Mucosa of stomach (tissue), 1 donor: Measurements from ENCODE around the gene ERC2.

Experiments used
- H3K27me3 ChIP-seq: one replicate; pipeline ENCODE4 v1.7.0; 2013; ENCODE audit warnings: mild to moderate bottlenecking, low read length; ENCODE audit not compliant: control insufficient read depth, insufficient read depth
- H3K36me3 ChIP-seq: one replicate; pipeline ENCODE4 v1.7.0; 2013; ENCODE audit warnings: low read length; ENCODE audit not compliant: control insufficient read depth, insufficient read depth
- H3K4me1 ChIP-seq: one replicate; pipeline ENCODE4 v1.7.0; 2013; ENCODE audit warnings: mild to moderate bottlenecking, low read length; ENCODE audit not compliant: control insufficient read depth, insufficient read depth
- H3K4me3 ChIP-seq: one replicate; pipeline ENCODE4 v1.7.0; 2013; ENCODE audit warnings: low read length
- H3K9ac ChIP-seq: one replicate; pipeline ENCODE4 v1.7.0; 2013; ENCODE audit warnings: mild to moderate bottlenecking, low read length, moderate library complexity
- H3K9me3 ChIP-seq: one replicate; pipeline ENCODE4 v1.7.0; 2013; ENCODE audit warnings: mild to moderate bottlenecking, low read length, moderate library complexity; ENCODE audit not compliant: control insufficient read depth
- donor health status: Pancreatic carcinoma.

ERC2 gene

GRCh38 chr3:55723653-55724406, 744.4 kb downstream of the ERC2 start:
- H3K9ac ChIP-seq: no peak overlapping the region
- H3K9me3 ChIP-seq: no peaks in the 10 kb centered on the region
- no peaks in the 10 kb centered on the region for H3K36me3 ChIP-seq
- no peaks in the 10 kb centered on the region for H3K27me3 ChIP-seq
- no peaks in the 10 kb centered on the region for H3K4me1 ChIP-seq
- no peak overlapping the region for H3K4me3 ChIP-seq

DNA sequence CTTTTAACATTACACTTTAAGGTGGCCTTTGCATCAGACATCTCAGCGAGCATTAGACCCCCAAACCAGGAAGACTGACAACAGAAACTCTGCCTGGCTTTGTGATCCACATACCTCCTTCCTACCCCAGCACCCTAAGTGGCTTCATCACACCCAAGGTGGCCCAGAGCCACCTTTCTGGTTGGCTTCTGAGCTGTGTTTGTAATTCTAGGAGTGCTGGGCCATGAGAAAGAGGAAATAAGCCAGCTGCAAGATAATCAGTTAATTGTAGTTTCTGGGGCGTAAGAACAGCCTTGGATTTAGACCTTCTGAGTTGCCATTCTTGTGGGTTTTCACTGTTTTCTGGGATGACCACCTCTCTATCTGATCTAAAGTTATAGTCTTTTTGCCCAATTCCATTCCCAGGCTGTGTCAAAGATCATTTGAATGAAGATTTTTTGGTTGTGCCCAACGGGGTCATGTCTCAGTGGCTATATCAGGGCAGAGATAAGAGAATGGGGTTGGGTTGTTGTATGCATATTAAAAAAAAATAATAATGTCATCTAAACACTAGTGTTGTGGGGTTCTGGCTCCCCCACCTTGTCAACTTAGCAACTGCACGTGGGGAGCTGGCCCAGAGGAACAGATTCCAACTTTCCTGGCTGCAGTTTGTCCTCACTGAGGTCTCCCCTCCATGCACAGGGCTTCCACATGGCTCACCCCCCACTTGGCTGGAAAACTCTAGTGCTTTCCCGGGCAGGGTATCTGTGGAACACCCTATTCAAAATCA, 746.4 kb downstream of the ERC2 start:
- no peak overlapping the region for H3K9ac ChIP-seq
- H3K9me3 ChIP-seq: no peaks in the 10 kb centered on the region
- no peaks in the 10 kb centered on the region for H3K4me1 ChIP-seq
- no peaks in the 10 kb centered on the region for H3K36me3 ChIP-seq
- no peaks in the 10 kb centered on the region for H3K27me3 ChIP-seq
- H3K4me3 ChIP-seq: no peak overlapping the region

DNA sequence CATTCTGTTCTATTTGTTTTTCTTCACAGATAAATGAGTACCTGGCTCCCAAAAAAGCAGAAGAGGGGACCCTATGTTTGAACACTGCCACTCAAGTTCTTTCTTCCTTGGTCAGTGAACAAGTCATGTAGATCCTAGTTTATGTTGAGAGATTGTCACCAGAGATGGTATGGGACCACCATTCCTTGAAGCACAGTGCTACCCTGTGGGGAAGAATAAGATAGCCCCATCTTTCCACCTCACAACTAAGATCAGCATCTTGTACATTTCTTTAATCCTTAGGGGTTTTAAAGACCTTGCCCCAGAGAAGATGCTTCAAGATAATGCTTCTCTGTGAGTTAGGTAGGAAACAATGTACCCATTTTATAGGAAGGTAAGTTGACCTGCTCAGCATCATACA, 747.7 kb downstream of the ERC2 start:
- Histone ChIP-seq H3K27me3 (peaks cover 4% of the 10 kb centered on the region), H3K9me3 (no peaks in the 10 kb centered on the region), H3K36me3 (no peaks in the 10 kb centered on the region), H3K9ac (no peak overlapping the region), H3K4me3 (no peak overlapping the region), H3K4me1 (no peaks in the 10 kb centered on the region)

GRCh38 chr3:55719508-55719907, 748.8 kb downstream of the ERC2 start:
- no peaks in the 10 kb centered on the region for H3K9me3 ChIP-seq
- no peaks in the 10 kb centered on the region for H3K4me1 ChIP-seq
- no peaks in the 10 kb centered on the region for H3K36me3 ChIP-seq
- H3K9ac ChIP-seq: no peak overlapping the region
- H3K27me3 ChIP-seq: peaks cover 4% of the 10 kb centered on the region
- H3K4me3 ChIP-seq: no peak overlapping the region

DNA sequence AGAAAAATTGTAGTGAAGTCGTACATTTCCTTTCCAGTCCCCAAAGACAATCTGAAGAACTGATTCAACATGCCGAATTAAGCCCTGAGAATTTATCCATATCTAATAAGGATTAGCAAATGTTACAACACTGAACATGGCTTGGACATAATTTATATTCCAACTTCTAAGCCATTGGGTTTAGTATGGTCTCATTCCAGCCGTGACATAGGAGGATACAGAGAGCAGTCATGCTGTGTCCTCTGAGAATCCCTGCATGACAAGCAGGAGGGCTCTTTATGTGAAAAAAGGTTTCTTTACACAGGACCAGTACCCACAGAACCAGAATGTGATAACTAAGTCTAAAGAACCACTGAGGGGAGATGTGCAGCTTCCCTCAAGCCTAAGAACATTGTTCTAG, 749.3 kb downstream of the ERC2 start:
- Histone ChIP-seq H3K4me3 (no peak overlapping the region), H3K9me3 (no peaks in the 10 kb centered on the region), H3K27me3 (peaks cover 4% of the 10 kb centered on the region), H3K9ac (no peak overlapping the region), H3K36me3 (no peaks in the 10 kb centered on the region), H3K4me1 (no peaks in the 10 kb centered on the region)

- no peaks in the 10 kb centered on the region for H3K4me1 ChIP-seq
- no peaks in the 10 kb centered on the region for H3K9me3 ChIP-seq
- no peak overlapping the region for H3K4me3 ChIP-seq
- no peaks in the 10 kb centered on the region for H3K36me3 ChIP-seq
- H3K27me3 ChIP-seq: peaks cover 4% of the 10 kb centered on the region
- H3K9ac ChIP-seq: no peak overlapping the region
These were observed 749.7 kb downstream of the ERC2 start for GRCh38 chr3:55718521-55718921.

DNA sequence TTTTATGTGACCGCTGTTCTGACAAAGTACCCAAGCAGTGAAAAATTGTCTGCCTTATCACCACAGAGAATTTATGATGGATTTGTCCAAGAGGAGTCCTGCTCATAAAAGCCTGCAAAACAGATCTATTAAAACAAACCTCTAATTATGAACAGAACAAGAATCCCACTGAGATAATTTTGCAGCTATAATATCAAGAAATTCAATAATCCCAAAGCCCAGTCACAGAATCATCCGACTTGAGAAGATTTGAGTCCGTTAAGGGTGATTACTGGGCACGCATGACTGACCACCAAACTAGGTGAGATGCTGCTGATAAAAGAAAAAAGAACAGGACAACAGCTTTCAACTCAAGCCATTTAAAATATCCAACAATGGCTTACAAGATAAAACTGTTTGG, 750.2 kb downstream of the ERC2 start:
- Histone ChIP-seq H3K4me3 (no peak overlapping the region), H3K36me3 (no peaks in the 10 kb centered on the region), H3K9me3 (no peaks in the 10 kb centered on the region), H3K4me1 (no peaks in the 10 kb centered on the region), H3K27me3 (peaks cover 4% of the 10 kb centered on the region), H3K9ac (no peak overlapping the region)

- Histone ChIP-seq H3K36me3 (no peaks in the 10 kb centered on the region), H3K27me3 (peaks cover 4% of the 10 kb centered on the region), H3K9ac (no peak overlapping the region), H3K4me1 (no peaks in the 10 kb centered on the region), H3K4me3 (no peak overlapping the region), H3K9me3 (no peaks in the 10 kb centered on the region)
These were observed 750.8 kb downstream of the ERC2 start for GRCh38 chr3:55717481-55717880.

DNA sequence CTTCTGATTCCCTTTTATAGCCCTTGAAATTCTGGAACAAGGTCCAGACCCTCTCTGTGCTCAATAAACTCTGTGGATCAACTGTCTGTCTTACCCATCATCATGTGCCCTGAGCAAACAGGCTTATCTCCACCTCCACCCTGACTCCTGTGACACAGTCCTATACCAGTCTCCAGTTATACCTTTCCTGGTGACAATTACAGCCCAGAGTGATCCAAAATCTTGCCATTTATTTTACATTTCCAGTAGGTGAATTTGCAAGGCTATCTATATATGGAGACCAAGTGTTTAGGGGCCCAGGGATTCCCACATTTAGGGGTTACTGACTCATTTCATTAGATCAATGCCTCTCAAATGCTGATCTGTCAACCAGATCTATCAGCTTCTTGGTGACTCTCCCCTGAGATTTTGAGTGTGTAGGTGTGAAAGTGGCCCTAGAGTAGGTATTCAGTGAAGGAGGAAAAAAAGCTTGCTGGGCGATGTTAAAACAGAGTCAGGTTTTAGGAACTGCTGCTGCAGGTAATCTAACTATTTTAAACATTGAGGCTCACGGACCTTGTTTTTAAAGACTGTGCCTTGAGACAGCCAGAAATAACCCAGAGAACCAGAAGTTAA, 751.5 kb downstream of the ERC2 start:
- no peaks in the 10 kb centered on the region for H3K36me3 ChIP-seq
- no peak overlapping the region for H3K9ac ChIP-seq
- H3K27me3 ChIP-seq: peaks cover 4% of the 10 kb centered on the region
- H3K4me1 ChIP-seq: no peaks in the 10 kb centered on the region
- H3K4me3 ChIP-seq: no peak overlapping the region
- H3K9me3 ChIP-seq: no peaks in the 10 kb centered on the region

GRCh38 chr3:55716044-55716443, 752.2 kb downstream of the ERC2 start:
- Histone ChIP-seq H3K27me3 (peaks cover 4% of the 10 kb centered on the region), H3K4me1 (no peaks in the 10 kb centered on the region), H3K4me3 (no peak overlapping the region), H3K36me3 (no peaks in the 10 kb centered on the region), H3K9ac (no peak overlapping the region), H3K9me3 (no peaks in the 10 kb centered on the region)

DNA sequence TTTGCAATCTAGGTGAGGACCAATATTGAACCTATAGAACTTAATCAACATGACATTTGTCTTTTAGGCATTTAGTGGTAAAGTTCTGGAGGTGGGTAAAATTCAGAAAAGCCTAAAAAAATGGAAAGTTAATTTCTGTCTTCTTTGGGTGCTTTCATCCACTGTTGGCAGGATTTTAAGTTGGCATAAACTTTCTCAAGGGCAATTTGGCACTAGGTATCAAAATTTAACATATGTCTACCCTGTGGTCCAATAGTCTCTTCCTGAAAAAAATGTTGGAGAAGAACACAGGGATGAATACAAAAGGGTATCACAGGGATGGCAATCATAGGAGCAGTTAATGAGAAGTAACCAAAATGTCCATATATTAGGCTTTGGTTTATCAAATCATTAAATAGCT, 754.2 kb downstream of the ERC2 start:
- H3K9ac ChIP-seq: no peak overlapping the region
- no peaks in the 10 kb centered on the region for H3K9me3 ChIP-seq
- H3K27me3 ChIP-seq: peaks cover 4% of the 10 kb centered on the region
- no peak overlapping the region for H3K4me3 ChIP-seq
- H3K36me3 ChIP-seq: no peaks in the 10 kb centered on the region
- no peaks in the 10 kb centered on the region for H3K4me1 ChIP-seq

DNA sequence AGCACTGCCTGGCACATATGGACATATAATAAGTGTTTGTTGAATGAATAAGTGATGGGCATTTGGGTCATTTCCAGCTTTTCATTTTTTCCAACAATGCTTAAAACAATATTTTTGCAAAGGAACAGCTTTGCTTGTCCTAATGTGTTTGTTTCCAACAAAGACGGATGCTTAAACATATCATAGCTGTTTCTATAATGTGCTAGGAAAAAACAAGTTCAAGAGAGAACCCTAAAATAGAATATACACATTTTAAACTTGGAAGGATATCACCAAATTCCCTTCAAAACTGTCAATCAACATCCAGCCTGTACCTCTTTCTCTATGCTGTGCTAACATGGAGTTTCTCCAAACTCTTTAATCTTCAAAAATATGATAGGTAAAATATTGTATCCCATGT, 756.6 kb downstream of the ERC2 start:
- H3K4me3 ChIP-seq: no peak overlapping the region
- no peaks in the 10 kb centered on the region for H3K36me3 ChIP-seq
- H3K27me3 ChIP-seq: peaks cover 4% of the 10 kb centered on the region
- no peaks in the 10 kb centered on the region for H3K4me1 ChIP-seq
- no peak overlapping the region for H3K9ac ChIP-seq
- H3K9me3 ChIP-seq: no peaks in the 10 kb centered on the region
